Caco-2 (cell line): ENCODE data around the gene SMOC2. TPM values are rescaled to one million over a fixed set of nuclear protein-coding genes. Genes with fewer than 3 reads are reported as not detected.

Experiments
- BruUV-seq: library from RNA; stranded (reverse); fragments of 400-500 nt; replicated peaks from 2 replicates; lab custom pipeline; 2021; lab: Mats Ljungman, UMichigan
- CTCF ChIA-PET: fragments of 300-600 bp; sonication (Branson Sonifier 250); formaldehyde crosslinking; loops from one replicate; lab custom pipeline; 2022; ENCODE audit warnings: antibody characterized with exemption; lab: Charles Lee
- POLR2A ChIA-PET: fragments of 300-600 bp; sonication (Branson Sonifier 250); formaldehyde crosslinking; loops from one replicate; lab custom pipeline; 2022; ENCODE audit warnings: antibody characterized with exemption; lab: Charles Lee
- DNase-seq, 2 experiments: peaks; one replicate each; pipeline versions ENCODE4 v3.0.0 to v3.0.0-alpha.2; 2020 to 2022
- H3K27me3 ChIP-seq: replicated peaks from 2 replicates; pipeline ENCODE4 v1.6.0; 2011; ENCODE audit warnings: low read length; ENCODE audit not compliant: control insufficient read depth, insufficient read depth
- H3K36me3 ChIP-seq: 2 replicates; pipeline ENCODE4 v1.5.1; 2011; ENCODE audit warnings: low read length; ENCODE audit not compliant: control insufficient read depth, insufficient read depth
- H3K4me1 ChIP-seq: fragments of 250-450 bp; sonication (Bioruptor Pico); 2 replicates; pipeline ENCODE4 v1.5.1; 2020; ENCODE audit warnings: mild to moderate bottlenecking
- H3K4me3 ChIP-seq: 2 replicates; pipeline ENCODE4 v1.5.1; 2011; ENCODE audit warnings: low read depth, mild to moderate bottlenecking, control low read depth, low read length
- H3K9me3 ChIP-seq: fragments of 250-450 bp; sonication (Bioruptor Pico); 2 replicates; pipeline ENCODE4 v1.5.1; 2020; ENCODE audit warnings: mild to moderate bottlenecking, moderate library complexity
- H3K27ac Mint-ChIP-seq: one replicate; pipeline ENCODE4 v1.8.0; 2022; ENCODE audit warnings: mixed read lengths; ENCODE audit not compliant: unreplicated experiment
- H3K27me3 Mint-ChIP-seq: one replicate; pipeline ENCODE4 v1.8.0; 2022; ENCODE audit warnings: mixed read lengths; ENCODE audit not compliant: insufficient read depth, unreplicated experiment
- H3K36me3 Mint-ChIP-seq: one replicate; pipeline ENCODE4 v1.8.0; 2022; ENCODE audit warnings: mild to moderate bottlenecking, mixed read lengths; ENCODE audit not compliant: insufficient read depth, unreplicated experiment
- H3K4me1 Mint-ChIP-seq: one replicate; pipeline ENCODE4 v1.8.0; 2022; ENCODE audit warnings: low read depth, mixed read lengths; ENCODE audit not compliant: unreplicated experiment
- H3K4me3 Mint-ChIP-seq: one replicate; pipeline ENCODE4 v1.8.0; 2022; ENCODE audit warnings: mild to moderate bottlenecking, moderate library complexity, mixed read lengths; ENCODE audit not compliant: unreplicated experiment
- H3K9me3 Mint-ChIP-seq: one replicate; pipeline ENCODE4 v1.8.0; 2022; ENCODE audit warnings: mixed read lengths; ENCODE audit not compliant: unreplicated experiment
- intact Hi-C: fragments of 100-400 bp; cut with micrococcal nuclease; formaldehyde crosslinking; loops from one replicate; pipeline ENCODE4 v1.10.0; 2022; ENCODE audit not compliant: unreplicated experiment
- total RNA-seq: library from RNA; stranded (reverse); gene quantifications from 2 replicates; pipeline ENCODE4 v1.2.3, GENCODE V29; 2022
- TF ChIP-seq, protein P1 (sequence below), 2 experiments: fragments of 200-600 bp in 1 of 2; IDR thresholded peaks; 1 replicate in 1 of 2; 2 replicates in 1 of 2; pipeline versions ENCODE4 v1.5.1 to v1.8.0; 2011 to 2022; ENCODE audit warnings: antibody characterized with exemption in 1 of 2, control low read depth in 1 of 2, inconsistent platforms in 1 of 2, low read depth in 1 of 2, low read length in 1 of 2, mild to moderate bottlenecking in 1 of 2, moderate library complexity in 1 of 2; ENCODE audit not compliant: insufficient read depth in 1 of 2, severe bottlenecking in 1 of 2, unreplicated experiment in 1 of 2

Gene SMOC2
- total RNA-seq, 1 experiment from 2014 or later: 2.8 TPM

DNA sequence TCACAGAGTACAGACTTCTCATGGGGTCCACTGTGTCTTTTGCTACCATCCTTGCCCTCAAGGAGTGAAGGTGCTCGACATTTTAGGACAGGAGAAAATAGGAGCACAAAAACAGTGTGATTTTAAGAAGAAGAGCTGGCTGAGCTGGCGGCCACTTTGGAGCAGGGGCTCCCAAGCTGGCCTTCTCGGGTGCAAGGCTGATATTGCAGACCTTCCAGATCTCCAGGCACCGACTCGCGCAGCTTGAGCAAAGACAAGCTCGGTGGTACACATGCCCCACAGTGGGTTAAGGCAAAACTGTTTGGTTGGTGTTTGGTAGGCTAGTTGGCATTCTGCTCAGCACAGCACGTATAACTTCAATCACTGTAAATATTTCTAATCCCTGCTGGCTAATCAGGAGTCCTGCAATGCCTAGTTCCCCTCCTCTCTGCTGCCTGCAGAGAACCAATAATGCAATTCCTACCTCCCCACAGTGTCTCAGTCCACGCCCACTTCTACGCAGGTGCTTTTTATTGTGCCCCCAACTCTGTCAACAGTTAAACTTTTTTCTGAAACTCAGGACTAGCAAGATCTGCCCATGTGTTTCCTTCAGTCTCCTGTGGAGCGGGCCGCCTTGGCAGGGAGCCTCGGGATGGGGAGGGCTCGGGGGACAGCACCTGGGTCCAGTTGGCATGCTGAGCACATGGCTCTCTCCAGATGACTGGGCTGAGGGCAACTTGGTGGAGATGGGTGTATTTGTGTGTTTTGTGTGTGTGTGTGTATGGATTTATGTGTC is 12.7 kb upstream of the SMOC2 start:
- H3K27me3 Mint-ChIP-seq: peaks cover 9% of the 10 kb centered on the region
- Histone ChIP-seq H3K9me3 (no peaks in the 10 kb centered on the region; the same call in 1 of the 2 replicates), H3K4me3 (no peak overlapping the region), H3K36me3 (no peaks in the 10 kb centered on the region), H3K27me3 (no peaks in the 10 kb centered on the region), H3K4me1 (no peaks in the 10 kb centered on the region)
- no peaks in the 10 kb centered on the region for H3K9me3 Mint-ChIP-seq
- intact Hi-C loops: no loop called here
- ChIA-PET POLR2A (no interaction called here), CTCF (no interaction called here)
- no TSS peak for BruUV-seq
- TF ChIP-seq, protein P1, sequence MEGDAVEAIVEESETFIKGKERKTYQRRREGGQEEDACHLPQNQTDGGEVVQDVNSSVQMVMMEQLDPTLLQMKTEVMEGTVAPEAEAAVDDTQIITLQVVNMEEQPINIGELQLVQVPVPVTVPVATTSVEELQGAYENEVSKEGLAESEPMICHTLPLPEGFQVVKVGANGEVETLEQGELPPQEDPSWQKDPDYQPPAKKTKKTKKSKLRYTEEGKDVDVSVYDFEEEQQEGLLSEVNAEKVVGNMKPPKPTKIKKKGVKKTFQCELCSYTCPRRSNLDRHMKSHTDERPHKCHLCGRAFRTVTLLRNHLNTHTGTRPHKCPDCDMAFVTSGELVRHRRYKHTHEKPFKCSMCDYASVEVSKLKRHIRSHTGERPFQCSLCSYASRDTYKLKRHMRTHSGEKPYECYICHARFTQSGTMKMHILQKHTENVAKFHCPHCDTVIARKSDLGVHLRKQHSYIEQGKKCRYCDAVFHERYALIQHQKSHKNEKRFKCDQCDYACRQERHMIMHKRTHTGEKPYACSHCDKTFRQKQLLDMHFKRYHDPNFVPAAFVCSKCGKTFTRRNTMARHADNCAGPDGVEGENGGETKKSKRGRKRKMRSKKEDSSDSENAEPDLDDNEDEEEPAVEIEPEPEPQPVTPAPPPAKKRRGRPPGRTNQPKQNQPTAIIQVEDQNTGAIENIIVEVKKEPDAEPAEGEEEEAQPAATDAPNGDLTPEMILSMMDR (IDR thresholded peaks at IDR 0.05; ENCODE audit: insufficient read depth in 1 of 2, low read depth in 1 of 2, low read length in 1 of 2, severe bottlenecking in 1 of 2, unreplicated experiment in 1 of 2): no peak
- no peaks in the 10 kb centered on the region for H3K36me3 Mint-ChIP-seq
- H3K4me1 Mint-ChIP-seq: no peaks in the 10 kb centered on the region
- no peak overlapping the region for H3K27ac Mint-ChIP-seq
- H3K4me3 Mint-ChIP-seq: no peak overlapping the region
- DNase-seq: no peak

DNA sequence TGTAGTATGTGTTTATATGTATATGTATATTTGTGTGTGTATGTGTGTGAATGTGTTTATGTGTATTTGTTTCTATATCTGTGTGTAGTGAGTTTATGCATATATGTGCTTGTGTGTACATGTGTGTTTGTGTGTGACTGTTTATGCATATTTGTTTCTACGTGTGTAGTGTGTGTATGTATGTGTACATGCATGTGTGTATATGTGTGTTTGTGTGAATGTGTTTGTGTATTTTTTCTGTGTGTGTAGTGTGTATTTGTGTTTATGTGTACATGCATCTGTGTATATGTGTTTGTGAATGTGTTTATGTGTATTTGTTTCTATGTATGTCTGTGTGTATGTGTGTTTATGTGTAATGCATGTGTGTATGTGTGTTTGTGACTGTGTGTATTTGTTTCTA is 12.1 kb upstream of the SMOC2 start:
- Mint-ChIP-seq H3K4me1 (no peaks in the 10 kb centered on the region), H3K9me3 (no peaks in the 10 kb centered on the region), H3K36me3 (no peaks in the 10 kb centered on the region), H3K27ac (no peak overlapping the region), H3K27me3 (peaks cover 11% of the 10 kb centered on the region), H3K4me3 (no peak overlapping the region)
- no TSS peak for BruUV-seq
- Histone ChIP-seq H3K4me3 (no peak overlapping the region), H3K4me1 (no peaks in the 10 kb centered on the region), H3K36me3 (no peaks in the 10 kb centered on the region), H3K9me3 (no peaks in the 10 kb centered on the region; the same call in 1 of the 2 replicates), H3K27me3 (no peaks in the 10 kb centered on the region)
- no peak for DNase-seq
- ChIA-PET CTCF (no interaction called here), POLR2A (no interaction called here)
- TF ChIP-seq, protein P1 (IDR thresholded peaks at IDR 0.05; ENCODE audit: insufficient read depth in 1 of 2, low read depth in 1 of 2, low read length in 1 of 2, severe bottlenecking in 1 of 2, unreplicated experiment in 1 of 2): no peak
- intact Hi-C loops: no loop called here

DNA sequence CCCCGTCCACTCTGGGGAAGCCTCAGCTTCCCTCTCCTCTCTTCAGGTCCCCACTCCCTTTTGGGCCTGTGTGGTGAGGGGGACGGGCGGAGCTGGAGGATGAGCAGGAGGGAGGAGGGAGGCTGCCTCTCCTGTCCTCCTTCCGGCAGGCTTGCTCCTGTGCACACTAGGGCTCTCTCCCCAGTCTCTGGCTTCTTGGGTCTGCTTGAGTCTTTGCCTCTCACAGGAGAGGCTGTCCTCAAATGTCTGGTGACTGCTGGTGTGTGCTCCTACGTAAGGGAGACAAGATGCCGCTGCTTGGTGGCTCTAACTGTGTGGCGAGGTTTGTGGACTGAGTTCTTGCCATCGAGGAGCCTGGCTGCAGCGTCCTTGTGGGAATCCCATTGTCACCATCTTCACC is 8.8 kb upstream of the SMOC2 start:
- H3K27me3 ChIP-seq: no peaks in the 10 kb centered on the region
- no peak for DNase-seq
- ChIA-PET POLR2A (no interaction called here), CTCF (no interaction called here)
- no TSS peak for BruUV-seq
- TF ChIP-seq, protein P1 (IDR thresholded peaks at IDR 0.05; ENCODE audit: insufficient read depth in 1 of 2, low read depth in 1 of 2, low read length in 1 of 2, severe bottlenecking in 1 of 2, unreplicated experiment in 1 of 2): no peak
- H3K9me3 ChIP-seq: 0 out of 2 replicates have a peak, but pooled peaks cover 5% of the 10 kb centered on the region
- H3K36me3 ChIP-seq: no peaks in the 10 kb centered on the region
- intact Hi-C loops: no loop called here
- H3K36me3 Mint-ChIP-seq: no peaks in the 10 kb centered on the region
- no peaks in the 10 kb centered on the region for H3K4me1 Mint-ChIP-seq
- H3K27me3 Mint-ChIP-seq: peaks cover 11% of the 10 kb centered on the region
- no peak overlapping the region for H3K4me3 Mint-ChIP-seq
- H3K4me3 ChIP-seq: no peak overlapping the region
- 0 out of 2 replicates have a peak, but pooled peaks cover 4% of the 10 kb centered on the region for H3K4me1 ChIP-seq
- H3K9me3 Mint-ChIP-seq: no peaks in the 10 kb centered on the region
- H3K27ac Mint-ChIP-seq: no peak overlapping the region
